ENCODE results near the gene KCNT1.

Gene KCNT1

GRCh38 chr9:135673941-135674340 is 28.0 kb upstream of the KCNT1 start:
- no peak for DNase-seq (ENCODE audit: low read depth)
- TF ChIP-seq CTCF (IDR thresholded peaks at IDR 0.05; ENCODE audit: control insufficient read depth, extremely low read depth, insufficient read depth), result no peak
- no peak overlapping the region for H3K4me3 ChIP-seq (ENCODE audit: low read depth, low read length)

DNA sequence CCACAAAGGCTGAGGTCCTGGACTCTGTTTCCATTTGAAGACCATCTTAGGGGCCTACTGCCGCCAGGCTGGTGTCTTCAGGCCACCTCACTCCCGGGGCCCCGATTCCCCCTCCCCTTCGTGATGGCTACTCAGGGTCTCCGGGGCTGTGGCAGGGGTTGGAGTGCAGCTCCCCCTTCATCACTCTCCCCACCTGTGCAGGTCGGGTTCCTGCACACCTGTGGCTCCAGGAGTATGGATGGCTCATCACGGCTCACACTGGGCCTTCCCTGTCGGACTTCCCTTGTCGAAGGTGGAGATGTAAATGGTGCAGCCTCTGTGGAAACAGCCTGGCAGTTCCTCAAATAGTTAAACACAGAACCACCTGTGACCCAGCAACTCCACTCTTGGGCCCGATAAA is 27.0 kb upstream of the KCNT1 start:
- no peak overlapping the region for H3K4me3 ChIP-seq (ENCODE audit: low read depth, low read length)
- no peak for DNase-seq (ENCODE audit: low read depth)
- TF ChIP-seq CTCF (IDR thresholded peaks at IDR 0.05; ENCODE audit: control insufficient read depth, extremely low read depth, insufficient read depth), result no peak

- no peak for TF ChIP-seq CTCF (IDR thresholded peaks at IDR 0.05; ENCODE audit: control insufficient read depth, extremely low read depth, insufficient read depth)
- DNase-seq (ENCODE audit: low read depth), result no peak
- H3K4me3 ChIP-seq (ENCODE audit: low read depth, low read length), result no peak overlapping the region
These were observed 25.1 kb upstream of the KCNT1 start for GRCh38 chr9:135676891-135677290.

- no peak for DNase-seq (ENCODE audit: low read depth)
- TF ChIP-seq CTCF (IDR thresholded peaks at IDR 0.05; ENCODE audit: control insufficient read depth, extremely low read depth, insufficient read depth), result no peak
- H3K4me3 ChIP-seq (ENCODE audit: low read depth, low read length), result no peak overlapping the region
These were observed 24.3 kb upstream of the KCNT1 start for GRCh38 chr9:135677641-135678168.

- H3K4me3 ChIP-seq (ENCODE audit: low read depth, low read length), result no peak overlapping the region
- DNase-seq (ENCODE audit: low read depth), result no peak
- no peak for TF ChIP-seq CTCF (IDR thresholded peaks at IDR 0.05; ENCODE audit: control insufficient read depth, extremely low read depth, insufficient read depth)
These were observed 23.6 kb upstream of the KCNT1 start for GRCh38 chr9:135678236-135679017.

DNA sequence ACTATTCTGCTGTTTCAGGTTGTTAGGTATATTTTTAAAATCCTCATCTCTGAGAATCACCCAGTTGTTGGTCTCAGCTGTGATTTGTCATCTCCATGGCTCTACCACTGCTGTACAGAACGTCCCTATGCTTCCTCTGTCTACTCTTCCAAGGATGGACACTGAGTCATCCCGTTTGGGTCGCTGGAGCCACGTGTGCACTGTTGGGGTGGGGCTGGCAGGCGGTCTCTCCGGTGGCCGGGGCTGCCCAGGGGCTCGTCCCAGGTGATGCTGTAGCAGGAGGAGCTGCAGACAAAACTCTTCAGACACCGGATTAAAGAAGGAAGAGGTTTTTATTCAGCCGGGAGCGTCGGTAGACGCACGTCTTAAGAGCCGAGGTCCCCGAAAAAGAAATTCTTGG is 21.9 kb upstream of the KCNT1 start:
- no peak for DNase-seq (ENCODE audit: low read depth)
- no peak for TF ChIP-seq CTCF (IDR thresholded peaks at IDR 0.05; ENCODE audit: control insufficient read depth, extremely low read depth, insufficient read depth)
- no peak overlapping the region for H3K4me3 ChIP-seq (ENCODE audit: low read depth, low read length)

- TF ChIP-seq CTCF (IDR thresholded peaks at IDR 0.05; ENCODE audit: control insufficient read depth, extremely low read depth, insufficient read depth), result no peak
- H3K4me3 ChIP-seq (ENCODE audit: low read depth, low read length), result no peak overlapping the region
- no peak for DNase-seq (ENCODE audit: low read depth)
These were observed 20.8 kb upstream of the KCNT1 start for GRCh38 chr9:135681161-135681560.

Data from LNCaP clone FGC (cell line).